ENCODE results near the gene CACNA1F.

- TF ChIP-seq CTCF (conservative IDR thresholded peaks at IDR 0.05; ENCODE audit: low read depth, low read length) (no peak), EZH2phosphoT487 (IDR thresholded peaks at IDR 0.05; ENCODE audit: borderline replicate concordance, low read length) (no peak), EZH2 (IDR thresholded peaks at IDR 0.05; ENCODE audit: low read length, unreplicated experiment) (no peak)
Observed at GRCh38 chrX:49157194-49157593, 75.9 kb downstream of the CACNA1F start.
